Erythroblast (primary cell): ENCODE measurements around the gene TNNI2.

Experiments used
- GATA1 ChIP-seq: IDR thresholded peaks from 2 replicates; pipeline ENCODE4 v1.6.1; 2011; ENCODE audit warnings: low read depth, mild to moderate bottlenecking, control low read depth, low read length, moderate library complexity
- POLR2A ChIP-seq: IDR thresholded peaks from 2 replicates; pipeline ENCODE4 v1.6.1; 2011; ENCODE audit warnings: mild to moderate bottlenecking, low read length

DNA sequence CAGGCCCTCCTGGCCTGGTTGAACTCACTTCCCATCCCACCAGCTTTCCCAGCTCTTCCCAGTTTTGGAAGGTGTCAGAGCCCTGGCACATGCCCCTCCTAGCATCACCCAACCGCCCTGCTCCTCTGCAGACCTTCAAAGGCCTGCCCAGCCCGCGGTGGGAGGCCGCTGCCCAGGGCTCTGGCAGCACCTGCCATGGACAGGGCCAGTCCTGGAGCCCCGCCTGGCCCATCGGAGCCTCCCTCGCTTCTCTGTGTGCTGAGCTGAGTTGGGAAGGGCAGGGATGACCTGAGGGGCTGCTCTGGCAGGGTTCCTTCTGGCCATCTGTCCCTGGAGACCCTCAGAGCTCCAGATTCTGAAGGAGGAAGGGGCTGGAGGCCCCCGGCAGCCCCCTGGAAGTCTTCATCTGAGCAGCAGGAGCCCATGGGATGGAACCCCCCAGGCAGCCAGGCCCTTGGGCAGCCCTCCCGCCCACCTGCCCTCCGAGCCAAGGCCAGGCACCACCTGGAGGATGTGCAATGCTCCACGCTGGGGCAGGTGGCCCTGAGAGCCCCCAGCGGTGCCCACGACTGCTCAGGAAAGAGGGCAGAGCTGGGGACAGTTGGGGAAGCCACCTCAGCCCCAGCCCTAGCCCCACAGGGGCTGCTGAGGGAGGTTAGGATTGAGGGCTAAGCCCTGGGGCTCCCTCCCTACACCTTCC is 17.7 kb downstream of the TNNI2 start:
- no peak for TF ChIP-seq POLR2A
- TF ChIP-seq GATA1: no peak
